ENCODE measurements around the gene ATP6V0A1. TPM values are rescaled to one million over a fixed set of nuclear protein-coding genes. Genes with fewer than 3 reads are reported as not detected.

Gene ATP6V0A1
- total and polyA plus RNA-seq, 4 donors, result 31.5 to 94.6 (median 45.2) TPM

- H3K9me3 ChIP-seq (ENCODE audit: control insufficient read depth in 4 of 4, low read length in 3 of 4), result no peaks in the 10 kb centered on the region
- H3K27me3 ChIP-seq (ENCODE audit: control insufficient read depth in 4 of 4, insufficient read depth in 4 of 4, low read length in 3 of 4), result no peaks in the 10 kb centered on the region
- no peak overlapping the region for H3K27ac ChIP-seq (ENCODE audit: low read depth in 1 of 2, low read length in 2 of 2)
- no peak for DNase-seq (ENCODE audit: low spot score)
- no peak overlapping the region for H3K4me3 ChIP-seq (ENCODE audit: low read depth in 1 of 3, low read length in 3 of 3)
- WGBS, result 79% methylated on average over 4 of the region's 4 CpGs
- TF ChIP-seq FOXA1 (IDR thresholded peaks at IDR 0.05) (no peak), RXRA (IDR thresholded peaks at IDR 0.05) (no peak), HNF4G (IDR thresholded peaks at IDR 0.05) (no peak), TAF1 (conservative IDR thresholded peaks at IDR 0.05) (no peak), CTCF (IDR thresholded peaks at IDR 0.05; ENCODE audit: low read depth, low read length, missing input control) (no peak), ATF3 (IDR thresholded peaks at IDR 0.05) (no peak), NR2F2 (IDR thresholded peaks at IDR 0.05) (no peak), GABPA (IDR thresholded peaks at IDR 0.05 in 1 of 2, conservative IDR thresholded peaks at IDR 0.05 in 1 of 2) (no peak), RAD21 (IDR thresholded peaks at IDR 0.05) (no peak), SP1 (IDR thresholded peaks at IDR 0.05) (no peak), REST (IDR thresholded peaks at IDR 0.05) (no peak), MAX (IDR thresholded peaks at IDR 0.05) (no peak), HNF4A (conservative IDR thresholded peaks at IDR 0.05) (no peak), ZBTB33 (IDR thresholded peaks at IDR 0.05) (no peak), FOXA2 (IDR thresholded peaks at IDR 0.05) (no peak), YY1 (IDR thresholded peaks at IDR 0.05) (no peak), EGR1 (IDR thresholded peaks at IDR 0.05; ENCODE audit: low read depth in 2 of 2) (no peak), JUND (IDR thresholded peaks at IDR 0.05) (no peak)
- H3K36me3 ChIP-seq (ENCODE audit: control insufficient read depth in 4 of 4, insufficient read depth in 3 of 4, low read depth in 1 of 4, low read length in 3 of 4), result no peaks in the 10 kb centered on the region
- no peak overlapping the region for H3K9ac ChIP-seq (ENCODE audit: low read depth in 1 of 2, low read length in 2 of 2)
- peaks cover 0 to 2% (median 0%) of the 10 kb centered on the region in 4 donors for H3K4me1 ChIP-seq (ENCODE audit: control insufficient read depth in 4 of 4, insufficient read depth in 4 of 4, low read length in 3 of 4)
Measured at GRCh38 chr17:42411361-42411760, 47.3 kb upstream of the ATP6V0A1 start.
